Lower leg skin (tissue), 3 donors: ENCODE data around the gene TNPO2.

Experiments
- POLR2A ChIP-seq, 2 donors: fragments of 450-650 bp; IDR thresholded peaks; one replicate each; pipeline ENCODE4 v1.6.1; 2016 to 2017; ENCODE audit warnings: antibody characterized with exemption in 2 of 2, mild to moderate bottlenecking in 1 of 2, moderate library complexity in 1 of 2
- TF ChIP-seq, protein P1 (sequence below), 3 donors: fragments of 450-650 bp; IDR thresholded peaks; one replicate each; pipeline ENCODE4 v1.5.1; 2016; ENCODE audit warnings: antibody characterized with exemption in 3 of 3, mild to moderate bottlenecking in 3 of 3, moderate library complexity in 2 of 3

DNA sequence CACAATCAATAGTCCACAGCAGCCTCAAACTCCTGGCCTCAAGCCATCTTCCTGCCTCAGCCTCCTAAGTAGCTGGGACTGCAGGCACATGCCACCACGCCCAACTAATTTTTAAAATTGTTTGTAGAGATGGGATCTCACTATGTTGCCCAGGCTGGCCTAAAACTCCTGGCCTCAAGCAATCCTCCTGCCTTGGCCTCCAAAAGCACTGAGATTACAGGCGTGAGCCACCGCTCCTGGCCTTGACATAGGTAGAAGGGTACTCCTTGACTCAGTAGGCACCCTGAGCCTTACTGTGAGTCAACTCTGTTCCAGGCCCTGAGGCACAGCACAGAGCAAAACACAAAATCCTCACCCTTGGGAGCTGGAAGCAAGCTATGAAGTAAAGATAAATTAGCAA is 7.8 kb downstream of the TNPO2 start:
- TF ChIP-seq, protein P1, sequence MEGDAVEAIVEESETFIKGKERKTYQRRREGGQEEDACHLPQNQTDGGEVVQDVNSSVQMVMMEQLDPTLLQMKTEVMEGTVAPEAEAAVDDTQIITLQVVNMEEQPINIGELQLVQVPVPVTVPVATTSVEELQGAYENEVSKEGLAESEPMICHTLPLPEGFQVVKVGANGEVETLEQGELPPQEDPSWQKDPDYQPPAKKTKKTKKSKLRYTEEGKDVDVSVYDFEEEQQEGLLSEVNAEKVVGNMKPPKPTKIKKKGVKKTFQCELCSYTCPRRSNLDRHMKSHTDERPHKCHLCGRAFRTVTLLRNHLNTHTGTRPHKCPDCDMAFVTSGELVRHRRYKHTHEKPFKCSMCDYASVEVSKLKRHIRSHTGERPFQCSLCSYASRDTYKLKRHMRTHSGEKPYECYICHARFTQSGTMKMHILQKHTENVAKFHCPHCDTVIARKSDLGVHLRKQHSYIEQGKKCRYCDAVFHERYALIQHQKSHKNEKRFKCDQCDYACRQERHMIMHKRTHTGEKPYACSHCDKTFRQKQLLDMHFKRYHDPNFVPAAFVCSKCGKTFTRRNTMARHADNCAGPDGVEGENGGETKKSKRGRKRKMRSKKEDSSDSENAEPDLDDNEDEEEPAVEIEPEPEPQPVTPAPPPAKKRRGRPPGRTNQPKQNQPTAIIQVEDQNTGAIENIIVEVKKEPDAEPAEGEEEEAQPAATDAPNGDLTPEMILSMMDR (IDR thresholded peaks at IDR 0.05): no peak
- no peak for TF ChIP-seq POLR2A (IDR thresholded peaks at IDR 0.05)
